ENCODE results near the gene AGR3.

The AGR3 gene

GRCh38 chr7:16881844-16882243 lies at the start of gene AGR3:
AGR3 (minus strand) TSS chr7:16881983; CDS start chr7:16878618, 3,365 bp downstream.
- peak in 1 of 2 experiments; percentile 94 for DNase-seq (ENCODE audit: low read depth in 1 of 2, low spot score in 1 of 2)
- TF ChIP-seq JUND (IDR thresholded peaks at IDR 0.05; ENCODE audit: low read depth): no peak
- in situ Hi-C loops (cut with HindIII; ENCODE audit: low pct_unique_long_range_greater_than_20kb, low sequenced_read_pairs): no loop called here

- in situ Hi-C loops (cut with HindIII; ENCODE audit: low pct_unique_long_range_greater_than_20kb, low sequenced_read_pairs): no loop called here
- DNase-seq (ENCODE audit: low read depth in 1 of 2, low spot score in 1 of 2): no peak
- no peak for TF ChIP-seq JUND (IDR thresholded peaks at IDR 0.05; ENCODE audit: low read depth)
These were observed 49.2 kb upstream of the AGR3 start for GRCh38 chr7:16930946-16931345.

- in situ Hi-C loops (cut with HindIII; ENCODE audit: low pct_unique_long_range_greater_than_20kb, low sequenced_read_pairs): no loop called here
- no peak for DNase-seq (ENCODE audit: low read depth in 1 of 2, low spot score in 1 of 2)
- no peak for TF ChIP-seq JUND (IDR thresholded peaks at IDR 0.05; ENCODE audit: low read depth)
These were observed 47.5 kb upstream of the AGR3 start for GRCh38 chr7:16929146-16929762.

GRCh38 chr7:16926861-16927260 lies 45.1 kb upstream of the AGR3 start:
- in situ Hi-C loops (cut with HindIII; ENCODE audit: low pct_unique_long_range_greater_than_20kb, low sequenced_read_pairs): no loop called here
- TF ChIP-seq JUND (IDR thresholded peaks at IDR 0.05; ENCODE audit: low read depth): peak; percentile 68; the same call in 1 of the 2 replicates
- no peak for DNase-seq (ENCODE audit: low read depth in 1 of 2, low spot score in 1 of 2)

- TF ChIP-seq JUND (IDR thresholded peaks at IDR 0.05; ENCODE audit: low read depth): no peak
- DNase-seq (ENCODE audit: low read depth in 1 of 2, low spot score in 1 of 2): peak in 1 of 2 experiments; percentile 76
- in situ Hi-C loops (cut with HindIII; ENCODE audit: low pct_unique_long_range_greater_than_20kb, low sequenced_read_pairs): no loop called here
These were observed 44.5 kb upstream of the AGR3 start for GRCh38 chr7:16926283-16926682.

- no peak for DNase-seq (ENCODE audit: low read depth in 1 of 2, low spot score in 1 of 2)
- in situ Hi-C loops (cut with HindIII; ENCODE audit: low pct_unique_long_range_greater_than_20kb, low sequenced_read_pairs): no loop called here
- TF ChIP-seq JUND (IDR thresholded peaks at IDR 0.05; ENCODE audit: low read depth): no peak
These were observed 43.8 kb upstream of the AGR3 start for GRCh38 chr7:16925609-16926008.

- no peak for TF ChIP-seq JUND (IDR thresholded peaks at IDR 0.05; ENCODE audit: low read depth)
- in situ Hi-C loops (cut with HindIII; ENCODE audit: low pct_unique_long_range_greater_than_20kb, low sequenced_read_pairs): no loop called here
- DNase-seq (ENCODE audit: low read depth in 1 of 2, low spot score in 1 of 2): no peak
These were observed 41.2 kb upstream of the AGR3 start for GRCh38 chr7:16923019-16923418.

- DNase-seq (ENCODE audit: low read depth in 1 of 2, low spot score in 1 of 2): peak in 1 of 2 experiments; percentile 60
- no peak for TF ChIP-seq JUND (IDR thresholded peaks at IDR 0.05; ENCODE audit: low read depth)
- in situ Hi-C loops (cut with HindIII; ENCODE audit: low pct_unique_long_range_greater_than_20kb, low sequenced_read_pairs): no loop called here
These were observed 40.0 kb upstream of the AGR3 start for GRCh38 chr7:16921644-16922257.

- DNase-seq (ENCODE audit: low read depth in 1 of 2, low spot score in 1 of 2): no peak
- TF ChIP-seq JUND (IDR thresholded peaks at IDR 0.05; ENCODE audit: low read depth): no peak
- in situ Hi-C loops (cut with HindIII; ENCODE audit: low pct_unique_long_range_greater_than_20kb, low sequenced_read_pairs): no loop called here
These were observed 39.4 kb upstream of the AGR3 start for GRCh38 chr7:16921151-16921550.

- DNase-seq (ENCODE audit: low read depth in 1 of 2, low spot score in 1 of 2): peak in 1 of 2 experiments; percentile 74
- in situ Hi-C loops (cut with HindIII; ENCODE audit: low pct_unique_long_range_greater_than_20kb, low sequenced_read_pairs): no loop called here
- peak; percentile 63; the same call in 1 of the 2 replicates for TF ChIP-seq JUND (IDR thresholded peaks at IDR 0.05; ENCODE audit: low read depth)
These were observed 37.7 kb upstream of the AGR3 start for GRCh38 chr7:16919440-16919839.

GRCh38 chr7:16918288-16918895 lies 36.6 kb upstream of the AGR3 start:
- DNase-seq (ENCODE audit: low read depth in 1 of 2, low spot score in 1 of 2): peak in 1 of 2 experiments; percentile 77
- TF ChIP-seq JUND (IDR thresholded peaks at IDR 0.05; ENCODE audit: low read depth): no peak
- in situ Hi-C loops (cut with HindIII; ENCODE audit: low pct_unique_long_range_greater_than_20kb, low sequenced_read_pairs): no loop called here

- in situ Hi-C loops (cut with HindIII; ENCODE audit: low pct_unique_long_range_greater_than_20kb, low sequenced_read_pairs): no loop called here
- no peak for TF ChIP-seq JUND (IDR thresholded peaks at IDR 0.05; ENCODE audit: low read depth)
These were observed 35.0 kb upstream of the AGR3 start for GRCh38 chr7:16916738-16917137.

GRCh38 chr7:16916105-16916639 lies 34.4 kb upstream of the AGR3 start:
- peak in 1 of 2 experiments; percentile 77 for DNase-seq (ENCODE audit: low read depth in 1 of 2, low spot score in 1 of 2)
- TF ChIP-seq JUND (IDR thresholded peaks at IDR 0.05; ENCODE audit: low read depth): no peak
- in situ Hi-C loops (cut with HindIII; ENCODE audit: low pct_unique_long_range_greater_than_20kb, low sequenced_read_pairs): no loop called here

More at GRCh38 chr7:16916738-16917137, 35.0 kb upstream of the AGR3 start:
- no peak for DNase-seq (ENCODE audit: low read depth in 1 of 2, low spot score in 1 of 2)
